Neural cell (in vitro differentiated cells): ENCODE data around the gene VSIG4.

Source experiments
- EP300 ChIP-seq: fragments of 450-650 bp; conservative IDR thresholded peaks from 2 replicates; pipeline ENCODE4 v1.6.1; 2014; ENCODE audit warnings: antibody characterized with exemption, mild to moderate bottlenecking, moderate library complexity; ENCODE audit not compliant: poor library complexity, severe bottlenecking
- EZH2 ChIP-seq: fragments of 200-600, 300-800 bp; shearing (Covaris generic), sonication (generic); IDR thresholded peaks from 2 replicates; pipeline ENCODE4 v1.6.1; 2014; ENCODE audit warnings: antibody characterized with exemption, low read length, borderline replicate concordance, mild to moderate bottlenecking; ENCODE audit not compliant: insufficient read depth, poor library complexity, severe bottlenecking
- POLR2AphosphoS5 ChIP-seq: IDR thresholded peaks from 2 replicates; pipeline ENCODE4 v1.6.1; 2012
- RAD21 ChIP-seq: fragments of 450-650 bp; conservative IDR thresholded peaks from 2 replicates; pipeline ENCODE4 v1.6.1; 2014; ENCODE audit warnings: antibody characterized with exemption, mild to moderate bottlenecking, moderate library complexity
- TAF1 ChIP-seq: IDR thresholded peaks from 2 replicates; pipeline ENCODE4 v1.6.1; 2012; ENCODE audit warnings: low read depth
- TF ChIP-seq, protein P1 (sequence below): fragments of 450-650 bp; IDR thresholded peaks from 2 replicates; pipeline ENCODE4 v1.5.1; 2014; ENCODE audit warnings: antibody characterized with exemption, mild to moderate bottlenecking, moderate library complexity; ENCODE audit not compliant: poor library complexity, severe bottlenecking
- TF ChIP-seq, protein P2 (sequence below): IDR thresholded peaks from 2 replicates; pipeline ENCODE4 v1.6.1; 2012; ENCODE audit warnings: borderline replicate concordance

DNA sequence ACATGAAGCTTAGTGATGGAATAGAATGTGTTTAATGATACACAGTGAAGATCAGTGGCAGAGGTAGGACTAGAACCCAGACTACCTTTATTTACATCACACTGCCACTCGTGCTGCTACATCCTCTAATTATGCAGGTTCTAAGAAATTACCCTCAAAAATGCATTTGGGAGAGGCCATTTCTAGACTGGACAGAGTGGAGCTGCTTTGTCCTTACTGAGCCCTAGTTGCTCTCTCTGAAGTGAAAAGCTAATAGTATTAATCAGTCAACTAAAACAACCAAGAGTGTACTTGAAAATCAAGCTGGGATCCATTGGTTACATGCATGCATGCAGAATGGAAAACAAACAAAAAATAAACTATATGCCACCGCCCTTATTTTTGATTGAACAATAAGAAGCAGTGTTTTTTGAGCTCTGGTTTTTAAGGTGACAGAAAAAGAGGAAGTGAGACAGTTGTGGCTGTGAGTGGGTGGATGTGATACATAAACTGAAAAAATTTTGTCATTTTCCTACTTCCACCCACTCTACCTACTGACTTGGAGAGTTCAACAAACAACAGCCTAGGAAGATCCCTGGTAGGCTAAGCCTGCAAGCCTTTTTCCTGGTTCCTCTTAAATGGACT is 6.8 kb upstream of the VSIG4 start:
- TF ChIP-seq, protein P1, sequence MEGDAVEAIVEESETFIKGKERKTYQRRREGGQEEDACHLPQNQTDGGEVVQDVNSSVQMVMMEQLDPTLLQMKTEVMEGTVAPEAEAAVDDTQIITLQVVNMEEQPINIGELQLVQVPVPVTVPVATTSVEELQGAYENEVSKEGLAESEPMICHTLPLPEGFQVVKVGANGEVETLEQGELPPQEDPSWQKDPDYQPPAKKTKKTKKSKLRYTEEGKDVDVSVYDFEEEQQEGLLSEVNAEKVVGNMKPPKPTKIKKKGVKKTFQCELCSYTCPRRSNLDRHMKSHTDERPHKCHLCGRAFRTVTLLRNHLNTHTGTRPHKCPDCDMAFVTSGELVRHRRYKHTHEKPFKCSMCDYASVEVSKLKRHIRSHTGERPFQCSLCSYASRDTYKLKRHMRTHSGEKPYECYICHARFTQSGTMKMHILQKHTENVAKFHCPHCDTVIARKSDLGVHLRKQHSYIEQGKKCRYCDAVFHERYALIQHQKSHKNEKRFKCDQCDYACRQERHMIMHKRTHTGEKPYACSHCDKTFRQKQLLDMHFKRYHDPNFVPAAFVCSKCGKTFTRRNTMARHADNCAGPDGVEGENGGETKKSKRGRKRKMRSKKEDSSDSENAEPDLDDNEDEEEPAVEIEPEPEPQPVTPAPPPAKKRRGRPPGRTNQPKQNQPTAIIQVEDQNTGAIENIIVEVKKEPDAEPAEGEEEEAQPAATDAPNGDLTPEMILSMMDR, result no peak
- no peak for TF ChIP-seq EZH2
- TF ChIP-seq TAF1, result no peak
- TF ChIP-seq POLR2AphosphoS5, result no peak
- no peak for TF ChIP-seq EP300
- no peak for TF ChIP-seq RAD21
- TF ChIP-seq, protein P2, sequence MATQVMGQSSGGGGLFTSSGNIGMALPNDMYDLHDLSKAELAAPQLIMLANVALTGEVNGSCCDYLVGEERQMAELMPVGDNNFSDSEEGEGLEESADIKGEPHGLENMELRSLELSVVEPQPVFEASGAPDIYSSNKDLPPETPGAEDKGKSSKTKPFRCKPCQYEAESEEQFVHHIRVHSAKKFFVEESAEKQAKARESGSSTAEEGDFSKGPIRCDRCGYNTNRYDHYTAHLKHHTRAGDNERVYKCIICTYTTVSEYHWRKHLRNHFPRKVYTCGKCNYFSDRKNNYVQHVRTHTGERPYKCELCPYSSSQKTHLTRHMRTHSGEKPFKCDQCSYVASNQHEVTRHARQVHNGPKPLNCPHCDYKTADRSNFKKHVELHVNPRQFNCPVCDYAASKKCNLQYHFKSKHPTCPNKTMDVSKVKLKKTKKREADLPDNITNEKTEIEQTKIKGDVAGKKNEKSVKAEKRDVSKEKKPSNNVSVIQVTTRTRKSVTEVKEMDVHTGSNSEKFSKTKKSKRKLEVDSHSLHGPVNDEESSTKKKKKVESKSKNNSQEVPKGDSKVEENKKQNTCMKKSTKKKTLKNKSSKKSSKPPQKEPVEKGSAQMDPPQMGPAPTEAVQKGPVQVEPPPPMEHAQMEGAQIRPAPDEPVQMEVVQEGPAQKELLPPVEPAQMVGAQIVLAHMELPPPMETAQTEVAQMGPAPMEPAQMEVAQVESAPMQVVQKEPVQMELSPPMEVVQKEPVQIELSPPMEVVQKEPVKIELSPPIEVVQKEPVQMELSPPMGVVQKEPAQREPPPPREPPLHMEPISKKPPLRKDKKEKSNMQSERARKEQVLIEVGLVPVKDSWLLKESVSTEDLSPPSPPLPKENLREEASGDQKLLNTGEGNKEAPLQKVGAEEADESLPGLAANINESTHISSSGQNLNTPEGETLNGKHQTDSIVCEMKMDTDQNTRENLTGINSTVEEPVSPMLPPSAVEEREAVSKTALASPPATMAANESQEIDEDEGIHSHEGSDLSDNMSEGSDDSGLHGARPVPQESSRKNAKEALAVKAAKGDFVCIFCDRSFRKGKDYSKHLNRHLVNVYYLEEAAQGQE, result no peak
